ENCODE measurements around the gene AIFM3. TPM values are rescaled to one million over a fixed set of nuclear protein-coding genes. Genes with fewer than 3 reads are reported as not detected.
"Not testable (repeated sequence)": the region's sequence is repeated elsewhere in the genome, so short reads cannot be mapped to it uniquely, and the experiment has no call there.

Gene AIFM3
- total RNA-seq, 1 donor from 2014 or later: 2.6 TPM

GRCh38 chr22:20940186-20940651, 26.8 kb upstream of the AIFM3 start:
- no peak overlapping the region for H3K4me3 Mint-ChIP-seq
- H3K4me1 Mint-ChIP-seq (ENCODE audit: unreplicated experiment): peaks cover 32% of the 10 kb centered on the region
- TF ChIP-seq, protein P1, sequence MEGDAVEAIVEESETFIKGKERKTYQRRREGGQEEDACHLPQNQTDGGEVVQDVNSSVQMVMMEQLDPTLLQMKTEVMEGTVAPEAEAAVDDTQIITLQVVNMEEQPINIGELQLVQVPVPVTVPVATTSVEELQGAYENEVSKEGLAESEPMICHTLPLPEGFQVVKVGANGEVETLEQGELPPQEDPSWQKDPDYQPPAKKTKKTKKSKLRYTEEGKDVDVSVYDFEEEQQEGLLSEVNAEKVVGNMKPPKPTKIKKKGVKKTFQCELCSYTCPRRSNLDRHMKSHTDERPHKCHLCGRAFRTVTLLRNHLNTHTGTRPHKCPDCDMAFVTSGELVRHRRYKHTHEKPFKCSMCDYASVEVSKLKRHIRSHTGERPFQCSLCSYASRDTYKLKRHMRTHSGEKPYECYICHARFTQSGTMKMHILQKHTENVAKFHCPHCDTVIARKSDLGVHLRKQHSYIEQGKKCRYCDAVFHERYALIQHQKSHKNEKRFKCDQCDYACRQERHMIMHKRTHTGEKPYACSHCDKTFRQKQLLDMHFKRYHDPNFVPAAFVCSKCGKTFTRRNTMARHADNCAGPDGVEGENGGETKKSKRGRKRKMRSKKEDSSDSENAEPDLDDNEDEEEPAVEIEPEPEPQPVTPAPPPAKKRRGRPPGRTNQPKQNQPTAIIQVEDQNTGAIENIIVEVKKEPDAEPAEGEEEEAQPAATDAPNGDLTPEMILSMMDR (conservative IDR thresholded peaks at IDR 0.05): no peak
- H3K27me3 Mint-ChIP-seq: no peaks in the 10 kb centered on the region
- DNase-seq (ENCODE audit: extremely low spot score, unreplicated experiment): no peak
- H3K27ac Mint-ChIP-seq: no peak overlapping the region
- no peaks in the 10 kb centered on the region for H3K9me3 Mint-ChIP-seq
- peaks cover 25% of the 10 kb centered on the region for H3K36me3 Mint-ChIP-seq

GRCh38 chr22:20940904-20941385, 26.1 kb upstream of the AIFM3 start:
- Mint-ChIP-seq H3K27me3 (no peaks in the 10 kb centered on the region), H3K4me1 (ENCODE audit: unreplicated experiment) (peaks cover 38% of the 10 kb centered on the region), H3K36me3 (peaks cover 28% of the 10 kb centered on the region), H3K4me3 (no peak overlapping the region), H3K27ac (peak overlapping the region; percentile 39), H3K9me3 (no peaks in the 10 kb centered on the region)
- TF ChIP-seq, protein P1 (conservative IDR thresholded peaks at IDR 0.05): no peak
- DNase-seq (ENCODE audit: extremely low spot score, unreplicated experiment): no peak

- H3K4me1 Mint-ChIP-seq (ENCODE audit: unreplicated experiment): peaks cover 42% of the 10 kb centered on the region
- not testable (repeated sequence) for H3K27me3 Mint-ChIP-seq; H3K9me3 Mint-ChIP-seq; H3K27ac Mint-ChIP-seq; DNase-seq (ENCODE audit: extremely low spot score, unreplicated experiment); H3K4me3 Mint-ChIP-seq
- peaks cover 28% of the 10 kb centered on the region for H3K36me3 Mint-ChIP-seq
These were observed 24.7 kb upstream of the AIFM3 start for GRCh38 chr22:20942203-20942902.

DNA sequence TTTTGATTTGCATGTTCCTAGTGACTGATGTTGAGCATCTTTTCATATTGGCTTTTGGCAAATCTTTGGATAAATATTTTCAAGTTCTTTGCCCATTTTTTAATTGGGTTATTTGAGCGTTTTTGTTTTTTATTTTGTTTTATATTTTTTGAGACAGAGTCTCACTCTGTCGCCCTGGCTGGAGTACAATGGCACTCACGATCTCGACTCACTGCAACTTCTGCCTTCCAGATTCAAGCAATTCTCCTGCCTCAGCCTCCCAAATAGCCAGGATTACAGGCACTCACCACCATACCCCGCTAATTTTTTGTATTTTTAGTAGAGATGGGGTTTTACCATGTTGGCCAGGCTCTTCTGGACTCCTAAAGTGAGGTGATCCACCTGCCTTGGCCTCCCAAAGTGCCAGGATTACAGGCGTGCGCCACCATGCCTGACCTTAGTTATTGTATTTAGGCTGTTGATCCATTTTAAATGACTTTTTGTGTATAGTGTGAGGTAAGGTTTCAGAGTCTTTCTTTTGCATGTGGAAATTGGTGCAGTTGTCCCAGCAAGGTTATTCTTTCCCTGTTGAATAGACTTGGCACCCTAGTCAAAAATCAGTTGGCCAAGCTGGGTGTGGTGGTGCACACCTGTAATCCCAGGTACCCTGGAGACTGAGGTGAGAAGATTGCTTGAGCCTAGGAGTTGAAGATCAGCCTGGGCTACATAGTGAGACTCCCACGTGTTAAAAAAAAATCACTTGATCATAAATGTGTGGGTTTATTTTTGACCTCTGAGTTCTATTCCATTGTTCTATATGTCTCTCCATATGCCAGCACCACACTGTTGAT, 23.7 kb upstream of the AIFM3 start:
- TF ChIP-seq, protein P1 (conservative IDR thresholded peaks at IDR 0.05): no peak
- H3K4me1 Mint-ChIP-seq (ENCODE audit: unreplicated experiment): peaks cover 41% of the 10 kb centered on the region
- peaks cover 22% of the 10 kb centered on the region for H3K36me3 Mint-ChIP-seq
- no peaks in the 10 kb centered on the region for H3K27me3 Mint-ChIP-seq
- no peak overlapping the region for H3K4me3 Mint-ChIP-seq
- H3K9me3 Mint-ChIP-seq: no peaks in the 10 kb centered on the region
- no peak for DNase-seq (ENCODE audit: extremely low spot score, unreplicated experiment)
- no peak overlapping the region for H3K27ac Mint-ChIP-seq

DNA sequence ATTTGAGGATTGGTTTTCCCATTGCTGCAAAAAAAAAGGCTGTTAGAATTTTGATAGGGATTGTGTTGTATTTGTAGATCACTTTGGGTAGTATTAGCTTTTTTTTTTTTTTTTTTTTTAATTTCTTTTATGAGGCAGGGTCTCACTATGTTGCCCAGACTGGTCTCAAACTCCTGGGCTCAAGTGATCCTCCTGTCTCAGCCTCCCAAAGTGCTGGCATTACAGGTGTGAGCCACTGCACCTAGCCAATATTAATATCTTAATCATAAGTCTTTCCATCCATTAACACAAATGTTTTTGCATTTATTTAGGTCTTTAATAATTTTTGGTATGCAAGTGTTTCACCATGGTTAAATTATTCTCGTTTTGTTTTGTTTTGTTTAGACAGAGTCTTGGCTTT, 23.0 kb upstream of the AIFM3 start:
- TF ChIP-seq, protein P1 (conservative IDR thresholded peaks at IDR 0.05): no peak
- no peaks in the 10 kb centered on the region for H3K27me3 Mint-ChIP-seq
- no peaks in the 10 kb centered on the region for H3K9me3 Mint-ChIP-seq
- H3K36me3 Mint-ChIP-seq: peaks cover 18% of the 10 kb centered on the region
- DNase-seq (ENCODE audit: extremely low spot score, unreplicated experiment): no peak
- peaks cover 35% of the 10 kb centered on the region for H3K4me1 Mint-ChIP-seq (ENCODE audit: unreplicated experiment)
- H3K4me3 Mint-ChIP-seq: no peak overlapping the region
- no peak overlapping the region for H3K27ac Mint-ChIP-seq

- Mint-ChIP-seq H3K9me3 (no peaks in the 10 kb centered on the region), H3K36me3 (peaks cover 26% of the 10 kb centered on the region), H3K4me3 (no peak overlapping the region), H3K4me1 (ENCODE audit: unreplicated experiment) (peaks cover 28% of the 10 kb centered on the region), H3K27me3 (no peaks in the 10 kb centered on the region), H3K27ac (no peak overlapping the region)
- no peak for DNase-seq (ENCODE audit: extremely low spot score, unreplicated experiment)
- TF ChIP-seq, protein P1 (conservative IDR thresholded peaks at IDR 0.05): no peak
These were observed 21.5 kb upstream of the AIFM3 start for GRCh38 chr22:20945578-20945934.

All from type B pancreatic cell (in vitro differentiated cells).